ENCODE measurements around the gene PRB4. TPM values are rescaled to one million over a fixed set of nuclear protein-coding genes. Genes with fewer than 3 reads are reported as not detected.

Gene PRB4
- total and polyA plus RNA-seq, 2 of the 8 experiments (the other 6 are each of a cell fraction or from before 2014, with no cell fraction given): not detected

DNA sequence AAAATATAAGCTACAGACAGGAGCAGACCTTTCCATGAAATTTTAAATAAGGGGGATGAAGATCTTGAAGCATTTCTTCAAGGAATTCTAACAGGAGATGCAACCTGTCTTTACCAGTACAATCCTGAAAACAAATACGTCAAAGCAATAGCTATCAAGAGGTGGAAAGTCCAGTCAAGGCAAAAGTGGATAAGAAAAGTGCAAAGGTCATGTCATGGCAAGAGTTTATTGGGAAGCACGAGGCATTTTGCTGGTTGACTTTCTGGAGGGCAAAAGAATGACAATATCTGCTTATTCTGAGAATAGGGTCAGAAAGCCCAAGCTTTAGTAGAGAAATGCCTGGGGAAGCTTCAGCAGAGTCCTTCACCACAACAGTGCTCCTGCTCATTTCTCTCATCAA, 34.3 kb upstream of the PRB4 start:
- Histone ChIP-seq H3K79me2 (ENCODE audit: control insufficient read depth in 1 of 2, insufficient read depth in 2 of 2, low read length in 2 of 2) (no peaks in the 10 kb centered on the region), H4K5ac (ENCODE audit: insufficient read length, low read depth, low read length) (no peak overlapping the region), H3K27ac (ENCODE audit: low read depth, low read length) (no peak overlapping the region), H3K36me3 (ENCODE audit: control insufficient read depth in 2 of 4, insufficient read depth in 4 of 4, low read length in 3 of 4) (no peaks in the 10 kb centered on the region), H3K14ac (ENCODE audit: insufficient read length) (no peak overlapping the region), H3K18ac (ENCODE audit: extremely low read depth, low read length) (no peak overlapping the region), H3K4me3 (ENCODE audit: extremely low read depth in 1 of 4, insufficient read depth in 2 of 4, low read depth in 3 of 4, low read length in 4 of 4) (no peak overlapping the region), H2AK5ac (ENCODE audit: low read depth, low read length) (no peak overlapping the region), H3K4me1 (replicated peaks in 1 of 4; ENCODE audit: control insufficient read depth in 3 of 4, insufficient read depth in 4 of 4, low read length in 3 of 4) (no peaks in the 10 kb centered on the region), H3K79me1 (ENCODE audit: low read depth, low read length) (no peaks in the 10 kb centered on the region), H2AFZ (ENCODE audit: low read length) (no peak overlapping the region), H3K56ac (replicated peaks; ENCODE audit: insufficient read length, low read depth, low read length) (no peak overlapping the region), H3K4ac (replicated peaks; ENCODE audit: insufficient read length, low read depth, low read length) (no peak overlapping the region), H3K23me2 (ENCODE audit: low read depth, low read length) (no peaks in the 10 kb centered on the region), H2BK120ac (replicated peaks; ENCODE audit: low read depth, low read length) (no peak overlapping the region), H3K9ac (replicated peaks in 1 of 4; ENCODE audit: extremely low read depth in 1 of 4, low read depth in 3 of 4, low read length in 3 of 4) (no peak overlapping the region), H2BK12ac (ENCODE audit: low read depth, low read length) (no peak overlapping the region), H3K23ac (ENCODE audit: insufficient read length) (no peak overlapping the region), H4K8ac (ENCODE audit: extremely low read depth, insufficient read depth, low read length) (no peak overlapping the region), H4K20me1 (replicated peaks in 1 of 2; ENCODE audit: control insufficient read depth in 1 of 2, insufficient read depth in 2 of 2, low read length in 2 of 2) (no peaks in the 10 kb centered on the region), H3K4me2 (ENCODE audit: insufficient read depth in 1 of 2, low read depth in 2 of 2, low read length in 2 of 2) (no peak overlapping the region), H4K91ac (replicated peaks; ENCODE audit: insufficient read length, low read length) (no peak overlapping the region), H3K9me3 (ENCODE audit: insufficient read depth in 2 of 2, low read depth in 1 of 2, low read length in 1 of 2) (no peaks in the 10 kb centered on the region), H2BK15ac (ENCODE audit: low read length) (no peak overlapping the region), H3K27me3 (replicated peaks in 1 of 4; ENCODE audit: control insufficient read depth in 3 of 4, extremely low read depth in 1 of 4, insufficient read depth in 3 of 4, low read length in 3 of 4) (peaks cover 0 to 1% (median 0%) of the 10 kb centered on the region in 4 experiments; a peak in 1 of 7 replicates), H2BK20ac (ENCODE audit: low read length) (no peak overlapping the region), H2BK5ac (ENCODE audit: low read depth, low read length) (no peak overlapping the region)
- WGBS, 2 experiments (ENCODE audit: extremely low coverage in 1 of 2, insufficient coverage in 1 of 2, insufficient read length in 1 of 2, insufficient replicate concordance in 2 of 2, low coverage in 1 of 2, low lambda C conversion rate in 2 of 2, missing lambda C conversion rate in 1 of 2): 85% methylated on average over 2 of the region's 2 CpGs; no CpG with 5 or more reads in 1 of the 2 experiments
- ChIA-PET CTCF (ENCODE audit: partially characterized antibody) (interaction anchor here (0.6 kb wide), 1 partner anchor 427 kb away, joined by 3 read pairs; no protein-coding TSS in a partner anchor), POLR2A (ENCODE audit: partially characterized antibody) (no interaction called here)
- FAIRE-seq: no peak
- no peak for DNase-seq (ENCODE audit: low read depth in 1 of 2, low spot score in 2 of 2)
- TF ChIP-seq RXRA (IDR thresholded peaks at IDR 0.05; ENCODE audit: insufficient read depth, low read depth, low read length) (no peak), MAFK (IDR thresholded peaks at IDR 0.05; ENCODE audit: low read depth, low read length) (no peak), CBX5 (IDR thresholded peaks at IDR 0.05; ENCODE audit: low read depth, low read length) (no peak), NRF1 (IDR thresholded peaks at IDR 0.05; ENCODE audit: low read depth, low read length) (no peak), EP300 (IDR thresholded peaks at IDR 0.05; ENCODE audit: borderline replicate concordance in 1 of 2, low read depth in 2 of 2, low read length in 2 of 2) (no peak), RAD21 (IDR thresholded peaks at IDR 0.05 in 1 of 2, conservative IDR thresholded peaks at IDR 0.05 in 1 of 2; ENCODE audit: low read depth in 2 of 2, low read length in 2 of 2) (no peak), TBP (IDR thresholded peaks at IDR 0.05; ENCODE audit: low read depth, low read length) (no peak), SUZ12 (IDR thresholded peaks at IDR 0.05; ENCODE audit: low read length) (no peak), TAF1 (IDR thresholded peaks at IDR 0.05; ENCODE audit: low read depth, low read length) (no peak), RFX5 (IDR thresholded peaks at IDR 0.05; ENCODE audit: borderline replicate concordance, low read depth, low read length) (no peak), KDM4A (IDR thresholded peaks at IDR 0.05; ENCODE audit: low read depth, low read length, severe bottlenecking) (no peak), ZNF274 (IDR thresholded peaks at IDR 0.05; ENCODE audit: borderline replicate concordance, extremely low read depth, low read length) (no peak), RNF2 (IDR thresholded peaks at IDR 0.05; ENCODE audit: borderline replicate concordance, low read depth, low read length, missing control alignments, poor library complexity, severe bottlenecking) (no peak), BACH1 (IDR thresholded peaks at IDR 0.05; ENCODE audit: low read length) (no peak)

Data from H1 (cell line).